ENCODE results near the gene SLC27A4. TPM values are rescaled to one million over a fixed set of nuclear protein-coding genes. Genes with fewer than 3 reads are reported as not detected.

SLC27A4 gene
- total RNA-seq, 3 donors from 2014 or later = 36.5 to 46.8 (median 39.9) TPM

- H3K36me3 ChIP-seq (ENCODE audit: low read depth) = no peaks in the 10 kb centered on the region
- no peak for TF ChIP-seq CTCF (IDR thresholded peaks at IDR 0.05)
- DNase-seq (no peak), ATAC-seq (no peak)
- H3K4me3 ChIP-seq = no peak overlapping the region
- H3K9me3 ChIP-seq = no peaks in the 10 kb centered on the region
- intact Hi-C loops (cut with DNase I, micrococcal nuclease) = no loop called here
- no peaks in the 10 kb centered on the region for H3K4me1 ChIP-seq (ENCODE audit: low read depth)
Measured at GRCh38 chr9:128405077-128405779, 64.9 kb downstream of the SLC27A4 start.

- Histone ChIP-seq H3K4me1 (ENCODE audit: low read depth) (no peaks in the 10 kb centered on the region), H3K36me3 (ENCODE audit: low read depth) (no peaks in the 10 kb centered on the region), H3K9me3 (no peaks in the 10 kb centered on the region), H3K4me3 (no peak overlapping the region)
- intact Hi-C loops (cut with DNase I, micrococcal nuclease) = no loop called here
- no peak for ATAC-seq
- TF ChIP-seq CTCF (IDR thresholded peaks at IDR 0.05) = no peak
- DNase-seq = no peak
Measured at GRCh38 chr9:128405780-128406171, 65.4 kb downstream of the SLC27A4 start.

GRCh38 chr9:128406848-128407391, 66.6 kb downstream of the SLC27A4 start:
- H3K36me3 ChIP-seq (ENCODE audit: low read depth) = no peaks in the 10 kb centered on the region
- DNase-seq (no peak), ATAC-seq (no peak)
- intact Hi-C loops (cut with DNase I, micrococcal nuclease) = no loop called here
- H3K4me3 ChIP-seq = no peak overlapping the region
- H3K9me3 ChIP-seq = no peaks in the 10 kb centered on the region
- no peaks in the 10 kb centered on the region for H3K4me1 ChIP-seq (ENCODE audit: low read depth)
- TF ChIP-seq CTCF (IDR thresholded peaks at IDR 0.05) = no peak

- H3K9me3 ChIP-seq = no peaks in the 10 kb centered on the region
- no peak for TF ChIP-seq CTCF (IDR thresholded peaks at IDR 0.05)
- DNase-seq (no peak), ATAC-seq (no peak)
- H3K36me3 ChIP-seq (ENCODE audit: low read depth) = no peaks in the 10 kb centered on the region
- intact Hi-C loops (cut with DNase I, micrococcal nuclease) = no loop called here
- no peaks in the 10 kb centered on the region for H3K4me1 ChIP-seq (ENCODE audit: low read depth)
- H3K4me3 ChIP-seq = no peak overlapping the region
Measured at GRCh38 chr9:128408963-128409431, 68.7 kb downstream of the SLC27A4 start.

GRCh38 chr9:128409450-128409849, 69.1 kb downstream of the SLC27A4 start:
- TF ChIP-seq CTCF (IDR thresholded peaks at IDR 0.05) = no peak
- no peaks in the 10 kb centered on the region for H3K36me3 ChIP-seq (ENCODE audit: low read depth)
- no peaks in the 10 kb centered on the region for H3K9me3 ChIP-seq
- H3K4me3 ChIP-seq = no peak overlapping the region
- DNase-seq (no peak), ATAC-seq (no peak)
- H3K4me1 ChIP-seq (ENCODE audit: low read depth) = no peaks in the 10 kb centered on the region
- intact Hi-C loops (cut with DNase I, micrococcal nuclease) = no loop called here

Measured in mucosa of descending colon (tissue), 3 donors.